T-helper 2 cell (primary cell): ENCODE results near the gene P2RX3.

Source experiments
- DNase-seq, 5 experiments: peaks; one replicate each; pipeline versions ENCODE4 v3.0.0 to v3.0.0-alpha.2; 2012 to 2022

P2RX3 gene

GRCh38 chr11:57376095-57377090 lies 38.2 kb downstream of the P2RX3 start:
- no peak for DNase-seq

GRCh38 chr11:57377107-57377506 lies 39.0 kb downstream of the P2RX3 start:
- DNase-seq, result no peak

DNA sequence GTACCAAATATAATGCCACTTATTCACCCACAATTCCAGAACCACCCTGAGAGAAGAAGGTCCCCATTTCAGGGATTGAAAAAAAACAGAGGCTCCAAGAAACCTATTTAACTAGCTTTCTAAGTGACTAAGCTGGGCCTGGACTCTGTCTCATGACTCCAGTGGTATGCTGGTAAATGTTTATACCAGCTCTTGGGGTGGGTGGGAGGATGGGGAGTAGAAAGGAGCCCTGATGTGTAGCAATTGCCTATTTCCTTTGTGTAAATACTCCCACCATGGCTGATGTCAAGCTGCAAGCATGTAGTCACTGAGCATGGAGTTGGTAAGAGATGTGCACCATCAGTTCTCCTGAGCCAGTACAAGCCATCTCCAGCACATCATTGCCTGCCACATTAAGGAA lies 40.0 kb downstream of the P2RX3 start:
- no peak for DNase-seq

DNA sequence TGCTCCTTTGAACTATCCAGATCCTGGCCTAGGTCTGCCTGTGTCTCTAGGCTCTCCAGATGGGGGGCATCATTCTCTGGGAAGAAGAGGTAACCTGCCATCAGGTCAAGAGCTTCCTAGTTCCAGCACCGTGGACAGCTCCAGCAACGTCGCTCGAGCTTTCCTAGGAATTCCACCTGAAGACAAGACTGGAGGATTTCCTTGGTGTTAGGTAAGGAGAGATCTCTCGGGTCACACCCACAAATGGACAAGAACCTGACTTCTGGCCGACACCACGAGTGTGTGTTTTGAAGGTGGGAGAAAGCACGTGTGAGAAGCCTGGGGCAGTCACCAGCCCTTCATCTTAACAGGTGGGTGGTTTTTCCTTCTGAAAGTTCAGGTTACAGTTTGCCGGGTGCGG lies 41.6 kb downstream of the P2RX3 start:
- DNase-seq, result no peak

DNA sequence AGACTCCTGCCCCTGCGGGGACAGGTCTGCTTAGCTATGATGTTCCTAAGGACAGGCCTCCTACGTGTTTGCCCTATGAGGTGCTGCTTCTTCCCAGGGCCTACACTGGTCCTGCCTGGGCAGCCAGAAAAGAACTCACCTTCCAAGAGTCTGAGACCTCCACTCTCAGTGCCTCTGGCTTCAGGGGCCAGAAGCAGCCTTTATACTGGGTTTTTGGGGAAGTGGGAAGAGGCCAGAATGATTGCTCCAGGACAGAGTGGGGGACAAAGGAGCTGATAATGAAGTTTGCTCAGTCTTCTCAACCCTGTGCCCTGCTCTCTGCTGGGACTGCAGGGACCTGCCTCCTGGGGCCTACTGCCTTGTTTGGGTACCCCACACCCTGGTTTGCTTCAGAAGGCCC lies 42.8 kb downstream of the P2RX3 start, which contains the start of gene PRG3:
Gene PRG3 (minus strand): TSS at position 176 of the 400 bp plus-strand sequence. CDS start 442 bp downstream, outside the sequence.
- no peak for DNase-seq

DNA sequence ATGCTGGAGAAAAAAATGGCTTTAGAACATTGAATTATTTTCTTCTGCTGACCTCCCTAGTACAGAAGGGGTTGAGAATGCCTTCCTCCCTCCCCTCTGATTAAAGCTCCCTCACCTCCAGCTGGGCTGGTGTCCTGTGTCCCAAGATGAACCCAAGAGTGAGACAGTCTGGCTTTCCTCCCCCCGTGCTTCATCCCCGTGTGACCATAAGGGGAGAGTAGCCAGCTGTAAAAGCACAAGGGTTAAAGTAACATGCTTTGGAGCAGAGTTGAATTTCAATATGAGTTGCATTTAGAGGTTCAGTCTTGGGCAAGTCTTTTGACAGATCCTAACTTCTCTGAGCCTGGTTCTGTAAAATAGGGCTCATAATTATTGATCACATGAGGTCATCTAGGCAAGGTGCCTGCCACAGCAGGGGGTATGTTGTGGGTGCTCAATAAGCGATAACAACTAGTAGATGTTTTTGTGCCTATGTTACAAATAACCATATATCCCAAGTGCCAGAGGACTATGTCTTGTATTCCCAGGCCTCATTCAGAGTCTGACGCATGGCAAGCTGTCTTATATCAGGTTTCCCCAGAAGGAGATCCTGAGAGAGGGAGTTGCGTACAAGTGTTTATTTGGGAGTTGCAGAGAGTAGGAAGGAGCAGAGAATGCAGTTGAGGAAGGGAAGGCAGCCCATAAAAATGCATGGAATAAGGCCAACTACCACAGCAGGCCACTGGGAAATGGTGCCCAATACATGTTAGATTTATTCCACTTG lies 48.2 kb downstream of the P2RX3 start:
- no peak for DNase-seq

DNA sequence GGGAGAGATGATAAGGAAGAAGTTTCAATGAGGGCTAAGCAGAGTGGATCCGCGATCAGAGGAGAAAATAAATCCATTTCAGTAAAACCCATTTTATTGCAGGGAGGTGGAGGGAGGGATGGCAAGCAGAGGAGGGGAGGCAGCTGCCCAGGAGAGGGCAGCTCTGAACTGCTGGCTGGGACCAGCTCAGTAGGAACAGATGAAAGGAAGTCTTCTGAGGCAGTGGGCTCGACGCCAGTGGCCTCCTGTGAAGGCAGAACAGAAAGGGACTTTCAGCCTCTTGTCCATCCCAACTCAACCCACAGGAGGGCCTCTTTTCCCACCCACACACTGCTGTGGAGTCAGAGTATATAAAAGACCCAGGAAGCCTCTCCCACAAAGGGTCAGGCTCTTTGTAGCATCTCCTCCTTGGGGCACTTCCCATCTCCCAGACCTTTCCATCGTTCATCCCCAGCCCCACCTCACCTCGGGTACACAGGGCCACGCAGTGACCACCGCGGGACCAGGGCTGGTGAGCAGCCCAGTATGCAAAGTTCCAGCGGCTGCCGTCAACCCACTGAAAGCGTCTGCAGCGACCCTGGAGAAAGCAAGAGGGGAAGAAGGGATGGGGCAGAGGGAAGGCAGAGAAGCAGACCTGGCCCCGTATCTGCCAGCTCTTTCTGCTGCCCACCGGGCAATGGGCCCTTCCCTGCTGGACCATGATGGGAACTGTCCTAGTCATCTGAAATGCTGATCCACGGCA lies 49.3 kb downstream of the P2RX3 start:
- no peak for DNase-seq

DNA sequence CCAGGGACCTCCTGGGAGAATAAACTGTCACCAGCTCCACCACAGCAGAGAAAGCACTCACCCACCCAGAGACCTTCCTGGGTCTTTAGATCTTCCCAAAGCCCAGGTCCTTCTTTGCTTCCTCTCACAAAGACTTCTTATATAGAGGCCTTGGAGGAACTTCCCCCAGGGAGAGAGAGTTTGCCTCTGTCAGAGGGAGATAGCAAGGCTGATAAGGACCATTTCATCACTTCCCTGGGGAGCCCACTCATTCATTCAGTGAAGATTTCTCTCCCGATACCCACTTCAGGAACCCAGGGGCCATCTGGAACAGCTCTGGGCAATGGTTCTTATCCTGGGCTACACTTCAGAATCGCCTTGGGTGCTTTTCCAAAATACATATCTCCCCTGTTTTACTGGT lies 52.4 kb downstream of the P2RX3 start, which contains the start of gene PRG2:
Gene PRG2 (minus strand): TSS at position 116 of the 400 bp plus-strand sequence. CDS start 706 bp downstream, outside the sequence.
- no peak for DNase-seq

GRCh38 chr11:57391111-57391510 lies 53.0 kb downstream of the P2RX3 start:
- no peak for DNase-seq

GRCh38 chr11:57391539-57391938 lies 53.4 kb downstream of the P2RX3 start:
- no peak for DNase-seq

- DNase-seq, result no peak
These were observed 54.1 kb downstream of the P2RX3 start for GRCh38 chr11:57392066-57392762.

DNA sequence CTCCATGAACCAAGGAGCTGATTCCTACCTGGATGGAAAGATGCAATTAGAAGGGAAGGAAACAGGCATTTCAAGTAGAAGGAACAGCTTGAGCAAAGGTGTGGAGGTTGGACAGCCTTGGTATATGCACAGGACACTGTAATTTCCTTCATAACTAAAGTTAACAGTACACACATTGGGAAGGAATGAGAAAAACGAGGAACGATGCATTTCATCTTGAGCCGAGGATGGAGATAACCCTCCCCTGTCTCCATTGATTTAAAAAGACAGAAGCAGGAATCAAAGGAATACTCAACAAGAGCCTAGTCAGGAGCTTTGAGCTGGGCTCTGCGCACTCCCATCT lies 54.6 kb downstream of the P2RX3 start:
- DNase-seq, result no peak

GRCh38 chr11:57394203-57394965 lies 56.2 kb downstream of the P2RX3 start:
- DNase-seq, result no peak

GRCh38 chr11:57395905-57396623 lies 57.9 kb downstream of the P2RX3 start:
- DNase-seq, result no peak

DNA sequence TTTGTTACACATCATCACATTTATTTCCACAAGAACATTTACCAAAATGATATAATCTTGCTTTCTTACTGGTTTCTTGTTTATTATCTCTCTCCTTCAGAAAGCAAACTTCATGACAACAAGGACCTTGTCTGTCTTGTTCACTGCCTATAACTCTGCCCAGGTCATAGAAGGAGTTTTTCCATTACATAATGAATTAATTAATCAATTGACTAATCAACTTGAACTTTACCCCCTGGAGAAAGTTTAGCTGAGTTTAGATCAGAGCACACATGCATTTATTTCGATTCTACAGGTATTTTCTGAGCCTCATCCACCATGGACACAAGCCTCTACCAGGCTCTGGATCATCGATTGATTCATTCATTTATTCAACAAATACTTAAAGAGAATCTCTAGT lies 58.6 kb downstream of the P2RX3 start:
- DNase-seq, result no peak

- no peak for DNase-seq
These were observed 59.3 kb downstream of the P2RX3 start for GRCh38 chr11:57397394-57397990.

GRCh38 chr11:57399221-57399620 lies 61.1 kb downstream of the P2RX3 start:
- DNase-seq, result no peak

DNA sequence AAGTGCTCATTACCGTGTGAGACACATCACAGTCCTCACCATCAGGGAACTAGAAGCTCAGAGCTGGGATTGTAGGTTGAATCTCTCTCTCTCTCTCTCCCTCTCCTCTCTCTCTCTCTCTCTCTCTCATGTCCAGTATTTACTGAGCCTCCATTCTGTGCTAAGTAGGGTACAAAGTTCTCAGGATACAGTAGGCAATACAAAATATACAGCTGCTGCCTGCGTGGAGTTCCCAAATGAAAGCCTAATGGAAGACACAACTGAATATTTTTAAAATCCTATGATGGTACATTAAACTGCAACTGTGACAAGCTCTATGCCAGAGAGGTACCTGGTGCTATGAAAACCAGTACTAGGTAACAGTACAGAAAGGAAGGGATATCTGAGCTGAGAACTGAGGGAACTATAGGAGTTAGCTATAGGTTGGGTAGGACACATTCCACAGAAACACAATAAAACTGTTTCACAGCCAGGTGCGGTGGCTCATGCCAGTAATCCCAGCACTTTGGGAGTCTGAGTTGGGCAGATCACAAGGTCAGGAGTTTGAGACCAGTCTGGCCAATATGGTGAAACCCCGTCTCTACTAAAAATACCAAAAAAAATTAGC lies 61.9 kb downstream of the P2RX3 start:
- DNase-seq, result no peak

DNA sequence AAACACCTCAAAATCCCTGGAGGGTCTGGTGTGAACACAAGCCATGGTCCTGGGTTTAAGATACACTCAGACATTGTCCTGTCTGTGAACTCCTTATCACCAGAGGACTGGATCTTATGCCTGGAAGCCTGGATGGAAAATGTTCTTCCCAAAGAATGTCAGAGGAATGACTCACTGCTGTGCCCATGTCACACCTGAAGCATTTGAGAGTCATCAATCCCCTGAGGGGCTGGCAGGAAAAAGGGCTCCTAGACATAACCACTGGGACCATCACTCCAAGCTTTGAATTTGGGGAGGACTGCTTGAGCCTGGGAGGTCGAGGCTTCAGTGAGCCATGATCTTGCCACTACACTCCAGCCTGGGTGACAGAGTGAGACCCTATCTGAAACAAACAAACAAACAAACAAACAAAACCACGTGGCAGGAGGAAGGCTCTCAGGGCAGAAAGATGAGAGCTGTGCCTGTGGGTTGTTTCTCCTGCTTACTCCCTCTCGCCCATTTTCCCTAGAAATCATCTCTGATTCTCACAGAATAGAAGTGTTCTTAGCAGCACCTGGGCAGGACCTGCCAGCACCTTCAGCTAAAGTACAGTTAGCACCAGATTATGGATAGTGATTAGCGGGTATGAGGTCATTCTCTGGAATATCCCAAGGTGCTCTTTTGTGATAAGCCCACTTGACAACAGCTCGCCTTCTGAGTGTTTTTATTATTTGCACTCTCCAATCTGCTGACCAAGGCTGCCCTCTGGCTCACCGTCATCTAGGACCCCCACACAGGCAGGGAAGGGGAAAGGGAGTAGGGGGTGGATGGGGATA lies 64.2 kb downstream of the P2RX3 start:
- no peak for DNase-seq
